WTC11 (cell line): Measurements from ENCODE around the gene PROKR2. TPM values are rescaled to one million over a fixed set of nuclear protein-coding genes. Genes with fewer than 3 reads are reported as not detected.

Experiments used
- ATAC-seq: fragments of 200-7000 bp; cut with Tn5 transposase; 2 replicates; pipeline ENCODE4 v1.10.0; 2021; ENCODE audit warnings: mild to moderate bottlenecking, moderate library complexity
- CTCF ChIA-PET: fragments of 300-600 bp; sonication (Branson Sonifier 250); formaldehyde crosslinking; loops from one replicate; lab custom pipeline; 2021; ENCODE audit warnings: antibody characterized with exemption; lab: Charles Lee
- POLR2A ChIA-PET: fragments of 350-600 bp; sonication (Branson Sonifier 250); formaldehyde crosslinking; loops from one replicate; lab custom pipeline; 2021; ENCODE audit warnings: antibody characterized with exemption; lab: Charles Lee
- DNase-seq: peaks from one replicate; pipeline ENCODE4 v3.0.0; 2021; ENCODE audit warnings: low spot score
- H3K27ac Mint-ChIP-seq: 2 replicates; pipeline ENCODE4 v1.8.0; 2021; ENCODE audit warnings: mixed read lengths
- H3K27me3 Mint-ChIP-seq: 2 replicates; pipeline ENCODE4 v1.8.0; 2021; ENCODE audit warnings: low read depth, mild to moderate bottlenecking, moderate library complexity, mixed read lengths
- H3K36me3 Mint-ChIP-seq: 2 replicates; pipeline ENCODE4 v1.8.0; 2021; ENCODE audit warnings: mixed read lengths
- H3K4me1 Mint-ChIP-seq: 2 replicates; pipeline ENCODE4 v1.8.0; 2022; ENCODE audit warnings: mixed read lengths
- H3K4me3 Mint-ChIP-seq: 2 replicates; pipeline ENCODE4 v1.8.0; 2021; ENCODE audit warnings: mild to moderate bottlenecking, moderate library complexity, mixed read lengths
- H3K9me3 Mint-ChIP-seq: 2 replicates; pipeline ENCODE4 v1.8.0; 2021; ENCODE audit warnings: mixed read lengths
- CBFB ChIP-seq: sonication (generic); formaldehyde crosslinking; IDR thresholded peaks from 2 replicates; pipeline ENCODE4 v1.8.1; 2022; ENCODE audit warnings: mild to moderate bottlenecking, low read depth, missing genetic modification reagents
- IRF2 ChIP-seq: sonication (generic); formaldehyde crosslinking; IDR thresholded peaks from 2 replicates; pipeline ENCODE4 v1.8.0; 2022; ENCODE audit warnings: low read depth, missing genetic modification reagents, borderline replicate concordance
- JAZF1 ChIP-seq: fragments of 250-450 bp; sonication (Bioruptor Pico); IDR thresholded peaks from 2 replicates; pipeline ENCODE4 v1.9.0; 2021; ENCODE audit warnings: moderate library complexity, mild to moderate bottlenecking, inconsistent platforms
- MXD4 ChIP-seq: fragments of 250-450 bp; sonication (Bioruptor Pico); IDR thresholded peaks from 2 replicates; pipeline ENCODE4 v1.8.0; 2021; ENCODE audit warnings: mild to moderate bottlenecking, moderate library complexity, borderline replicate concordance
- NFE2L1 ChIP-seq: sonication (generic); formaldehyde crosslinking; IDR thresholded peaks from 2 replicates; pipeline ENCODE4 v1.8.1; 2023; ENCODE audit warnings: missing genetic modification reagents
- NR2C2 ChIP-seq: sonication (generic); formaldehyde crosslinking; IDR thresholded peaks from 2 replicates; pipeline ENCODE4 v1.8.0; 2022; ENCODE audit warnings: mild to moderate bottlenecking, missing genetic modification reagents
- OVOL2 ChIP-seq: fragments of 250-450 bp; sonication (Bioruptor Pico); IDR thresholded peaks from 2 replicates; pipeline ENCODE4 v1.9.0; 2021; ENCODE audit warnings: mild to moderate bottlenecking, borderline replicate concordance
- RELA ChIP-seq: sonication (generic); formaldehyde crosslinking; IDR thresholded peaks from 2 replicates; pipeline ENCODE4 v1.8.1; 2022; ENCODE audit warnings: missing genetic modification reagents, mild to moderate bottlenecking, borderline replicate concordance
- SMAD4 ChIP-seq: sonication (generic); formaldehyde crosslinking; IDR thresholded peaks from 2 replicates; pipeline ENCODE4 v1.8.0; 2022; ENCODE audit warnings: mild to moderate bottlenecking, missing genetic modification reagents
- TCF7 ChIP-seq: sonication (generic); formaldehyde crosslinking; IDR thresholded peaks from 2 replicates; pipeline ENCODE4 v1.8.0; 2022; ENCODE audit warnings: mild to moderate bottlenecking, low read depth, missing genetic modification reagents, moderate library complexity
- TP53 ChIP-seq: sonication (generic); formaldehyde crosslinking; IDR thresholded peaks from 2 replicates; pipeline ENCODE4 v1.8.1; 2023; ENCODE audit warnings: mild to moderate bottlenecking, missing genetic modification reagents
- ZNF121 ChIP-seq: sonication (generic); formaldehyde crosslinking; IDR thresholded peaks from 2 replicates; pipeline ENCODE4 v1.8.0; 2023; ENCODE audit warnings: missing genetic modification reagents
- ZNF232 ChIP-seq: sonication (generic); formaldehyde crosslinking; IDR thresholded peaks from 2 replicates; pipeline ENCODE4 v1.8.0; 2022; ENCODE audit warnings: mild to moderate bottlenecking, missing genetic modification reagents
- ZNF671 ChIP-seq: fragments of 250-450 bp; sonication (Bioruptor Pico); IDR thresholded peaks from 2 replicates; pipeline ENCODE4 v1.8.0; 2021; ENCODE audit warnings: mild to moderate bottlenecking
- total RNA-seq: library from RNA; stranded (reverse); gene quantifications from 3 replicates; pipeline ENCODE4 v1.2.3, GENCODE V29; 2021
- TF ChIP-seq, protein P1 (sequence below): fragments of 250-450 bp; sonication (Bioruptor Pico); IDR thresholded peaks from 2 replicates; pipeline ENCODE4 v1.9.0; 2021; ENCODE audit warnings: mild to moderate bottlenecking, borderline replicate concordance
- TF ChIP-seq, protein P2 (sequence below): fragments of 200-600 bp; IDR thresholded peaks from 2 replicates; pipeline ENCODE4 v1.8.0; 2022; ENCODE audit warnings: antibody characterized with exemption
- TF ChIP-seq, protein P3 (sequence below): fragments of 250-450 bp; sonication (Bioruptor Pico); IDR thresholded peaks from 2 replicates; pipeline ENCODE4 v2.1.2; 2022; ENCODE audit warnings: mild to moderate bottlenecking, moderate library complexity

The PROKR2 gene
- total RNA-seq, 1 experiment from 2014 or later, result 2.0 TPM

DNA sequence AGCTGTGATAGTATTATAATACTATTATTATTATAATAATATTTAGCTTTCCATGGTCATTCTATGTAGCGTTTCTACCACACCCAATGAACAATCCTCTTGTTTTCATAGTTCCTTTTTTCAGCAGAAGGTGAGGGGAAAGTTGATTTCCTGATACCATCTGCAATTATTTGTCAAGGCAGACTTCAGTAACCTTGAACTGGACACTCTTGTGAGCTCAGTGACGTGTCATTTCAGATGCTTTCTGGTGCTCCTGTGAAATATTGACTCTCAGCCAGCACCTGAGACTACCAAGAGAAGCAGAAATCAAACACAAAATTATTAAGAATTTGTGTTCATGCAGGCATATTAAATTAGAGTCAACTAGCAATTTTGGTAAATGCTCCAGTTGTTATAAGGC, 46.0 kb upstream of the PROKR2 start (continued):
- TF ChIP-seq, protein P1, sequence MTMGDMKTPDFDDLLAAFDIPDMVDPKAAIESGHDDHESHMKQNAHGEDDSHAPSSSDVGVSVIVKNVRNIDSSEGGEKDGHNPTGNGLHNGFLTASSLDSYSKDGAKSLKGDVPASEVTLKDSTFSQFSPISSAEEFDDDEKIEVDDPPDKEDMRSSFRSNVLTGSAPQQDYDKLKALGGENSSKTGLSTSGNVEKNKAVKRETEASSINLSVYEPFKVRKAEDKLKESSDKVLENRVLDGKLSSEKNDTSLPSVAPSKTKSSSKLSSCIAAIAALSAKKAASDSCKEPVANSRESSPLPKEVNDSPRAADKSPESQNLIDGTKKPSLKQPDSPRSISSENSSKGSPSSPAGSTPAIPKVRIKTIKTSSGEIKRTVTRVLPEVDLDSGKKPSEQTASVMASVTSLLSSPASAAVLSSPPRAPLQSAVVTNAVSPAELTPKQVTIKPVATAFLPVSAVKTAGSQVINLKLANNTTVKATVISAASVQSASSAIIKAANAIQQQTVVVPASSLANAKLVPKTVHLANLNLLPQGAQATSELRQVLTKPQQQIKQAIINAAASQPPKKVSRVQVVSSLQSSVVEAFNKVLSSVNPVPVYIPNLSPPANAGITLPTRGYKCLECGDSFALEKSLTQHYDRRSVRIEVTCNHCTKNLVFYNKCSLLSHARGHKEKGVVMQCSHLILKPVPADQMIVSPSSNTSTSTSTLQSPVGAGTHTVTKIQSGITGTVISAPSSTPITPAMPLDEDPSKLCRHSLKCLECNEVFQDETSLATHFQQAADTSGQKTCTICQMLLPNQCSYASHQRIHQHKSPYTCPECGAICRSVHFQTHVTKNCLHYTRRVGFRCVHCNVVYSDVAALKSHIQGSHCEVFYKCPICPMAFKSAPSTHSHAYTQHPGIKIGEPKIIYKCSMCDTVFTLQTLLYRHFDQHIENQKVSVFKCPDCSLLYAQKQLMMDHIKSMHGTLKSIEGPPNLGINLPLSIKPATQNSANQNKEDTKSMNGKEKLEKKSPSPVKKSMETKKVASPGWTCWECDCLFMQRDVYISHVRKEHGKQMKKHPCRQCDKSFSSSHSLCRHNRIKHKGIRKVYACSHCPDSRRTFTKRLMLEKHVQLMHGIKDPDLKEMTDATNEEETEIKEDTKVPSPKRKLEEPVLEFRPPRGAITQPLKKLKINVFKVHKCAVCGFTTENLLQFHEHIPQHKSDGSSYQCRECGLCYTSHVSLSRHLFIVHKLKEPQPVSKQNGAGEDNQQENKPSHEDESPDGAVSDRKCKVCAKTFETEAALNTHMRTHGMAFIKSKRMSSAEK (CRISPR knock-in tag), result no peak
- TF ChIP-seq IRF2 (CRISPR knock-in tag), result no peak
- TF ChIP-seq, protein P2, sequence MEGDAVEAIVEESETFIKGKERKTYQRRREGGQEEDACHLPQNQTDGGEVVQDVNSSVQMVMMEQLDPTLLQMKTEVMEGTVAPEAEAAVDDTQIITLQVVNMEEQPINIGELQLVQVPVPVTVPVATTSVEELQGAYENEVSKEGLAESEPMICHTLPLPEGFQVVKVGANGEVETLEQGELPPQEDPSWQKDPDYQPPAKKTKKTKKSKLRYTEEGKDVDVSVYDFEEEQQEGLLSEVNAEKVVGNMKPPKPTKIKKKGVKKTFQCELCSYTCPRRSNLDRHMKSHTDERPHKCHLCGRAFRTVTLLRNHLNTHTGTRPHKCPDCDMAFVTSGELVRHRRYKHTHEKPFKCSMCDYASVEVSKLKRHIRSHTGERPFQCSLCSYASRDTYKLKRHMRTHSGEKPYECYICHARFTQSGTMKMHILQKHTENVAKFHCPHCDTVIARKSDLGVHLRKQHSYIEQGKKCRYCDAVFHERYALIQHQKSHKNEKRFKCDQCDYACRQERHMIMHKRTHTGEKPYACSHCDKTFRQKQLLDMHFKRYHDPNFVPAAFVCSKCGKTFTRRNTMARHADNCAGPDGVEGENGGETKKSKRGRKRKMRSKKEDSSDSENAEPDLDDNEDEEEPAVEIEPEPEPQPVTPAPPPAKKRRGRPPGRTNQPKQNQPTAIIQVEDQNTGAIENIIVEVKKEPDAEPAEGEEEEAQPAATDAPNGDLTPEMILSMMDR, result no peak
- TF ChIP-seq ZNF671 (CRISPR knock-in tag), result no peak

DNA sequence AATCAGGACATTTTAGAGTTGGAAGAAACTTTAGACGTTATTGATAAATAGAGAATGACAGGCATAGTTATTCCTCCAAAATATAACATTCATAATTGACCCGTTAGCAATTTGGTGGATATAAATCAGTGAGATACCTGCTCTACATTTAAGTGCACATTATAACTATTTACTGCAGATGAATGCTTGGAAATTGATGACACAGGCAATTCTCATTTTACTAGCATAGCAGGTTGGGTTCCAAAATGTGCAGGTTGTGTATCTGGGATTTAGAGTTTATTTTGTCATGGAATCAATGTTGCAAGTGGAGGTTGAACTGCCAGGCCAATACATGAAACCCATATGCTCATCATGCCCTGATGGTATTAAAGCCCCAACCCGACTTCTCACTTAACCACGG, 44.4 kb upstream of the PROKR2 start:
- peaks cover 26% of the 10 kb centered on the region for H3K36me3 Mint-ChIP-seq
- peaks cover 53% of the 10 kb centered on the region for H3K9me3 Mint-ChIP-seq
- DNase-seq, result no peak
- POLR2A ChIA-PET, result no interaction called here
- H3K27ac Mint-ChIP-seq, result no peak overlapping the region
- peaks cover 5% of the 10 kb centered on the region; the same call in 1 of the 2 replicates for H3K4me1 Mint-ChIP-seq
- no peak for ATAC-seq
- H3K4me3 Mint-ChIP-seq, result no peak overlapping the region
- TF ChIP-seq, protein P3, sequence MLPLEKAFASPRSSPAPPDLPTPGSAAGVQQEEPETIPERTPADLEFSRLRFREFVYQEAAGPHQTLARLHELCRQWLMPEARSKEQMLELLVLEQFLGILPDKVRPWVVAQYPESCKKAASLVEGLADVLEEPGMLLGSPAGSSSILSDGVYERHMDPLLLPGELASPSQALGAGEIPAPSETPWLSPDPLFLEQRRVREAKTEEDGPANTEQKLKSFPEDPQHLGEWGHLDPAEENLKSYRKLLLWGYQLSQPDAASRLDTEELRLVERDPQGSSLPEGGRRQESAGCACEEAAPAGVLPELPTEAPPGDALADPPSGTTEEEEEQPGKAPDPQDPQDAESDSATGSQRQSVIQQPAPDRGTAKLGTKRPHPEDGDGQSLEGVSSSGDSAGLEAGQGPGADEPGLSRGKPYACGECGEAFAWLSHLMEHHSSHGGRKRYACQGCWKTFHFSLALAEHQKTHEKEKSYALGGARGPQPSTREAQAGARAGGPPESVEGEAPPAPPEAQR (CRISPR knock-in tag), result no peak
- no peak for TF ChIP-seq RELA (CRISPR knock-in tag)
- no peak for TF ChIP-seq CBFB
- no peak for TF ChIP-seq ZNF232 (CRISPR knock-in tag)
- TF ChIP-seq, protein P1 (CRISPR knock-in tag), result no peak
- TF ChIP-seq TP53 (CRISPR knock-in tag), result no peak
- no peak for TF ChIP-seq NR2C2 (CRISPR knock-in tag)
- no peak for TF ChIP-seq JAZF1 (CRISPR knock-in tag)
- H3K27me3 Mint-ChIP-seq, result peaks cover 5% of the 10 kb centered on the region
- CTCF ChIA-PET, result interaction anchor here (1.0 kb wide), 1 partner anchor 42 kb away, joined by 3 read pairs; no protein-coding TSS in a partner anchor

DNA sequence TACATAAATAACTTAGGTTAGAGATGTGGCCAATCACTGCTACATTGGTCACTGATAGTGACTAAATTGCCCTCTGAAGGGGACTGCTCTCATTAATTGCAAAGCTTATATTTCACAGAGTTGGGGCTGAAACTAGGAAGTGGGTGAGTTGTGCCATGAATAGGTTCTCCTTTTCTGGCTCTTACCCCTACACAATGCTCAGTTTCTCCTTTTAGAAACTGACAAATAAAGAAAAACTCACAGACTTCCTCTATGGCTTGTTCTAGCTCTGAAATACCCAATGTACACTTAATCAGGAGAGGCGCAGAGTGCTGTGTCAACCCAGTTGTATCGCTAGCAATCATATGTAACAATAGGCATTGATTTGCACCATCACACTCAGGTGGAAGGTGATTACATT, 41.2 kb upstream of the PROKR2 start:
- Mint-ChIP-seq H3K27ac (no peak overlapping the region), H3K36me3 (no peaks in the 10 kb centered on the region), H3K9me3 (peaks cover 22% of the 10 kb centered on the region), H3K4me1 (no peaks in the 10 kb centered on the region), H3K27me3 (no peaks in the 10 kb centered on the region; the same call in 1 of the 2 replicates), H3K4me3 (no peak overlapping the region)
- POLR2A ChIA-PET, result no interaction called here
- ATAC-seq (no peak), DNase-seq (no peak)
- CTCF ChIA-PET, result interaction anchor here (1.4 to 1.7 kb wide), 2 partner anchors 42 to 45 kb away, joined by 3 to 7 read pairs; no protein-coding TSS in a partner anchor
- TF ChIP-seq JAZF1 (CRISPR knock-in tag), result no peak
- no peak for TF ChIP-seq OVOL2
- TF ChIP-seq TCF7 (CRISPR knock-in tag), result no peak
- TF ChIP-seq MXD4, result no peak
- TF ChIP-seq NFE2L1, result no peak
- no peak for TF ChIP-seq ZNF121 (CRISPR knock-in tag)
- TF ChIP-seq SMAD4, result no peak
